Measurements from ENCODE around the gene APOO.
A peak's percentile ranks its signal among the peaks of the same experiment; 100 is the strongest.
"Not testable (repeated sequence)": the region's sequence is repeated elsewhere in the genome, so short reads cannot be mapped to it uniquely, and the experiment has no call there.

APOO gene

GRCh38 chrX:23901805-23902204 is 5.9 kb downstream of the APOO start:
- no peaks in the 10 kb centered on the region for H3K36me3 ChIP-seq (ENCODE audit: insufficient read depth, low read length)
- no peaks in the 10 kb centered on the region for H3K27me3 ChIP-seq (ENCODE audit: control insufficient read depth in 1 of 2, insufficient read depth in 2 of 2, low read length in 2 of 2)
- peaks cover 3% of the 10 kb centered on the region for H3K4me1 ChIP-seq (ENCODE audit: insufficient read depth, low read length)
- H3K9ac ChIP-seq (ENCODE audit: low read length): no peak overlapping the region
- no peaks in the 10 kb centered on the region for H3K9me3 ChIP-seq (ENCODE audit: low read length)
- peak overlapping the region in 1 of 2 donors; percentile 28 for H3K4me3 ChIP-seq (ENCODE audit: low read depth in 1 of 2, low read length in 2 of 2)
- H3K27ac ChIP-seq (ENCODE audit: low read depth, low read length): no peak overlapping the region

GRCh38 chrX:23901060-23901459 is 6.7 kb downstream of the APOO start:
- Histone ChIP-seq H3K4me3 (ENCODE audit: low read depth in 1 of 2, low read length in 2 of 2) (no peak overlapping the region), H3K4me1 (ENCODE audit: insufficient read depth, low read length) (no peaks in the 10 kb centered on the region), H3K9ac (ENCODE audit: low read length) (no peak overlapping the region), H3K9me3 (ENCODE audit: low read length) (no peaks in the 10 kb centered on the region), H3K27ac (ENCODE audit: low read depth, low read length) (no peak overlapping the region), H3K27me3 (ENCODE audit: control insufficient read depth in 1 of 2, insufficient read depth in 2 of 2, low read length in 2 of 2) (no peaks in the 10 kb centered on the region), H3K36me3 (ENCODE audit: insufficient read depth, low read length) (no peaks in the 10 kb centered on the region)

GRCh38 chrX:23900220-23900797 is 7.4 kb downstream of the APOO start:
- no peak overlapping the region for H3K27ac ChIP-seq (ENCODE audit: low read depth, low read length)

GRCh38 chrX:23898412-23898959 is 9.3 kb downstream of the APOO start:
- Histone ChIP-seq H3K4me1 (ENCODE audit: insufficient read depth, low read length) (no peaks in the 10 kb centered on the region), H3K36me3 (ENCODE audit: insufficient read depth, low read length) (no peaks in the 10 kb centered on the region), H3K9ac (ENCODE audit: low read length) (no peak overlapping the region), H3K27me3 (ENCODE audit: control insufficient read depth in 1 of 2, insufficient read depth in 2 of 2, low read length in 2 of 2) (no peaks in the 10 kb centered on the region), H3K27ac (ENCODE audit: low read depth, low read length) (no peak overlapping the region), H3K9me3 (ENCODE audit: low read length) (no peaks in the 10 kb centered on the region), H3K4me3 (ENCODE audit: low read depth in 1 of 2, low read length in 2 of 2) (no peak overlapping the region)

More at GRCh38 chrX:23900220-23900797, 7.4 kb downstream of the APOO start:
- H3K9me3 ChIP-seq (ENCODE audit: low read length): no peaks in the 10 kb centered on the region
- H3K4me3 ChIP-seq (ENCODE audit: low read depth in 1 of 2, low read length in 2 of 2): no peak overlapping the region
- H3K27me3 ChIP-seq (ENCODE audit: control insufficient read depth in 1 of 2, insufficient read depth in 2 of 2, low read length in 2 of 2): no peaks in the 10 kb centered on the region
- H3K36me3 ChIP-seq (ENCODE audit: insufficient read depth, low read length): no peaks in the 10 kb centered on the region
- H3K9ac ChIP-seq (ENCODE audit: low read length): no peak overlapping the region
- H3K4me1 ChIP-seq (ENCODE audit: insufficient read depth, low read length): no peaks in the 10 kb centered on the region

- no peak overlapping the region for H3K27ac ChIP-seq (ENCODE audit: low read depth, low read length)
These were observed 10.8 kb downstream of the APOO start for GRCh38 chrX:23896981-23897380.

GRCh38 chrX:23896539-23896938 is 11.2 kb downstream of the APOO start:
- not testable (repeated sequence) for H3K9ac ChIP-seq (ENCODE audit: low read length); H3K4me1 ChIP-seq (ENCODE audit: insufficient read depth, low read length); H3K9me3 ChIP-seq (ENCODE audit: low read length); H3K4me3 ChIP-seq (ENCODE audit: low read depth in 1 of 2, low read length in 2 of 2); H3K27ac ChIP-seq (ENCODE audit: low read depth, low read length); H3K27me3 ChIP-seq (ENCODE audit: control insufficient read depth in 1 of 2, insufficient read depth in 2 of 2, low read length in 2 of 2); H3K36me3 ChIP-seq (ENCODE audit: insufficient read depth, low read length)

More at GRCh38 chrX:23896981-23897380, 10.8 kb downstream of the APOO start:
- Histone ChIP-seq H3K9me3 (ENCODE audit: low read length) (no peaks in the 10 kb centered on the region), H3K27me3 (ENCODE audit: control insufficient read depth in 1 of 2, insufficient read depth in 2 of 2, low read length in 2 of 2) (no peaks in the 10 kb centered on the region), H3K4me1 (ENCODE audit: insufficient read depth, low read length) (no peaks in the 10 kb centered on the region), H3K4me3 (ENCODE audit: low read depth in 1 of 2, low read length in 2 of 2) (no peak overlapping the region), H3K36me3 (ENCODE audit: insufficient read depth, low read length) (no peaks in the 10 kb centered on the region), H3K9ac (ENCODE audit: low read length) (no peak overlapping the region)

GRCh38 chrX:23894993-23895392 is 12.7 kb downstream of the APOO start:
- not testable (repeated sequence) for H3K4me1 ChIP-seq (ENCODE audit: insufficient read depth, low read length); H3K36me3 ChIP-seq (ENCODE audit: insufficient read depth, low read length); H3K27ac ChIP-seq (ENCODE audit: low read depth, low read length); H3K9ac ChIP-seq (ENCODE audit: low read length); H3K27me3 ChIP-seq (ENCODE audit: control insufficient read depth in 1 of 2, insufficient read depth in 2 of 2, low read length in 2 of 2); H3K9me3 ChIP-seq (ENCODE audit: low read length); H3K4me3 ChIP-seq (ENCODE audit: low read depth in 1 of 2, low read length in 2 of 2)

GRCh38 chrX:23890933-23891332 is 16.8 kb downstream of the APOO start:
- no peak overlapping the region for H3K4me3 ChIP-seq (ENCODE audit: low read depth in 1 of 2, low read length in 2 of 2)
- H3K9ac ChIP-seq (ENCODE audit: low read length): no peak overlapping the region
- H3K36me3 ChIP-seq (ENCODE audit: insufficient read depth, low read length): no peaks in the 10 kb centered on the region
- no peaks in the 10 kb centered on the region for H3K4me1 ChIP-seq (ENCODE audit: insufficient read depth, low read length)
- H3K9me3 ChIP-seq (ENCODE audit: low read length): no peaks in the 10 kb centered on the region
- H3K27me3 ChIP-seq (ENCODE audit: control insufficient read depth in 1 of 2, insufficient read depth in 2 of 2, low read length in 2 of 2): peaks cover 0 to 6% of the 10 kb centered on the region in 2 donors
- H3K27ac ChIP-seq (ENCODE audit: low read depth, low read length): no peak overlapping the region

- no peak overlapping the region for H3K9ac ChIP-seq (ENCODE audit: low read length)
- no peaks in the 10 kb centered on the region for H3K36me3 ChIP-seq (ENCODE audit: insufficient read depth, low read length)
- no peaks in the 10 kb centered on the region for H3K9me3 ChIP-seq (ENCODE audit: low read length)
- H3K4me3 ChIP-seq (ENCODE audit: low read depth in 1 of 2, low read length in 2 of 2): no peak overlapping the region
- H3K4me1 ChIP-seq (ENCODE audit: insufficient read depth, low read length): no peaks in the 10 kb centered on the region
- H3K27ac ChIP-seq (ENCODE audit: low read depth, low read length): no peak overlapping the region
- peaks cover 0 to 6% of the 10 kb centered on the region in 2 donors for H3K27me3 ChIP-seq (ENCODE audit: control insufficient read depth in 1 of 2, insufficient read depth in 2 of 2, low read length in 2 of 2)
These were observed 18.7 kb downstream of the APOO start for GRCh38 chrX:23888887-23889501.

- Histone ChIP-seq H3K4me3 (ENCODE audit: low read depth in 1 of 2, low read length in 2 of 2) (no peak overlapping the region), H3K36me3 (ENCODE audit: insufficient read depth, low read length) (no peaks in the 10 kb centered on the region), H3K9me3 (ENCODE audit: low read length) (no peaks in the 10 kb centered on the region), H3K4me1 (ENCODE audit: insufficient read depth, low read length) (no peaks in the 10 kb centered on the region), H3K27me3 (ENCODE audit: control insufficient read depth in 1 of 2, insufficient read depth in 2 of 2, low read length in 2 of 2) (peaks cover 0 to 6% of the 10 kb centered on the region in 2 donors), H3K27ac (ENCODE audit: low read depth, low read length) (no peak overlapping the region), H3K9ac (ENCODE audit: low read length) (no peak overlapping the region)
These were observed 19.8 kb downstream of the APOO start for GRCh38 chrX:23887918-23888317.

- Histone ChIP-seq H3K36me3 (ENCODE audit: insufficient read depth, low read length) (no peaks in the 10 kb centered on the region), H3K4me1 (ENCODE audit: insufficient read depth, low read length) (no peaks in the 10 kb centered on the region), H3K9ac (ENCODE audit: low read length) (no peak overlapping the region), H3K4me3 (ENCODE audit: low read depth in 1 of 2, low read length in 2 of 2) (no peak overlapping the region), H3K9me3 (ENCODE audit: low read length) (no peaks in the 10 kb centered on the region), H3K27me3 (ENCODE audit: control insufficient read depth in 1 of 2, insufficient read depth in 2 of 2, low read length in 2 of 2) (peaks cover 0 to 6% of the 10 kb centered on the region in 2 donors), H3K27ac (ENCODE audit: low read depth, low read length) (no peak overlapping the region)
These were observed 20.3 kb downstream of the APOO start for GRCh38 chrX:23887451-23887850.

- no peak overlapping the region for H3K4me3 ChIP-seq (ENCODE audit: low read depth in 1 of 2, low read length in 2 of 2)
- no peaks in the 10 kb centered on the region for H3K36me3 ChIP-seq (ENCODE audit: insufficient read depth, low read length)
- peaks cover 0 to 6% of the 10 kb centered on the region in 2 donors for H3K27me3 ChIP-seq (ENCODE audit: control insufficient read depth in 1 of 2, insufficient read depth in 2 of 2, low read length in 2 of 2)
- no peaks in the 10 kb centered on the region for H3K4me1 ChIP-seq (ENCODE audit: insufficient read depth, low read length)
- H3K9me3 ChIP-seq (ENCODE audit: low read length): no peaks in the 10 kb centered on the region
- H3K27ac ChIP-seq (ENCODE audit: low read depth, low read length): no peak overlapping the region
- no peak overlapping the region for H3K9ac ChIP-seq (ENCODE audit: low read length)
These were observed 21.9 kb downstream of the APOO start for GRCh38 chrX:23885803-23886202.
